BE2C (cell line): Measurements from ENCODE around the gene PLCXD1.
"Not testable (repeated sequence)": the region's sequence is repeated elsewhere in the genome, so short reads cannot be mapped to it uniquely, and the experiment has no call there.

Source experiments
- DNase-seq: peaks from one replicate; pipeline ENCODE4 v3.0.0-alpha.2; 2020
- H3K27me3 ChIP-seq: fragments of 250-450 bp; sonication (Bioruptor Pico); 2 replicates; pipeline ENCODE4 v1.5.1; 2020; ENCODE audit warnings: mild to moderate bottlenecking
- H3K36me3 ChIP-seq: fragments of 250-450 bp; sonication (Bioruptor Pico); 2 replicates; pipeline ENCODE4 v1.5.1; 2020; ENCODE audit warnings: mild to moderate bottlenecking
- H3K4me1 ChIP-seq: fragments of 250-450 bp; sonication (Bioruptor Pico); 2 replicates; pipeline ENCODE4 v1.5.1; 2020
- H3K4me3 ChIP-seq: 2 replicates; pipeline ENCODE4 v1.5.1; 2011; ENCODE audit warnings: low read depth, low read length
- H3K9me3 ChIP-seq: fragments of 250-450 bp; sonication (Bioruptor Pico); 2 replicates; pipeline ENCODE4 v1.5.1; 2020
- CTCF ChIP-seq: IDR thresholded peaks from 2 replicates; pipeline ENCODE4 v1.5.1; 2012; ENCODE audit warnings: mild to moderate bottlenecking, low read depth, low read length

Gene PLCXD1

DNA sequence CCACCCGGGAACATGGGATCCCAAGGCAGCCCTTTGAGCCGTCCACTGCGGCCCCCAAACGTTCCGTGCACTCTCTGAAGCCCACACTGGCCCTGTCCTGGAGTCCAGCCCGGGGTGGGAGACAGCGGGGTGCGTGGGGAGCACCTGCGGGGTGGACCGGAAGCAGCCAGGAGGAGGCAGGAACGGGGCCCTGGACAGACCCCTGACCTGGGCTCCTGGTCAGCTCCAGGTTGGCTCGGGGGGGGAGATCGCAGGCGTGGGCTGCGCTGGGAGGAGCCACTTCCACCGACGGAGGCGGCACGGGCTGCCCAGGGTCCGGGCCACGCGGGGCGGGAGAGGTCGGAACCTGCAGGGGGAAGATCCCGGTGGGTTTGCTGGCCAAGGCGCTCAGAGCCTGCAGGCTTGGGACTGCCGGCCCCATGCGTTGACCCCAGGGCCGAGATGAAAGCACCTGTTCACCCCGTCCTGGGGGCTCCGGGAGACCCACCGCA lies 5.7 kb upstream of the PLCXD1 start:
- TF ChIP-seq CTCF, result no peak
- Histone ChIP-seq H3K4me3 (no peak overlapping the region), H3K27me3 (peaks cover 4% of the 10 kb centered on the region; the same call in 1 of the 2 replicates), H3K9me3 (no peaks in the 10 kb centered on the region), H3K36me3 (no peaks in the 10 kb centered on the region), H3K4me1 (no peaks in the 10 kb centered on the region)
- no peak for DNase-seq

DNA sequence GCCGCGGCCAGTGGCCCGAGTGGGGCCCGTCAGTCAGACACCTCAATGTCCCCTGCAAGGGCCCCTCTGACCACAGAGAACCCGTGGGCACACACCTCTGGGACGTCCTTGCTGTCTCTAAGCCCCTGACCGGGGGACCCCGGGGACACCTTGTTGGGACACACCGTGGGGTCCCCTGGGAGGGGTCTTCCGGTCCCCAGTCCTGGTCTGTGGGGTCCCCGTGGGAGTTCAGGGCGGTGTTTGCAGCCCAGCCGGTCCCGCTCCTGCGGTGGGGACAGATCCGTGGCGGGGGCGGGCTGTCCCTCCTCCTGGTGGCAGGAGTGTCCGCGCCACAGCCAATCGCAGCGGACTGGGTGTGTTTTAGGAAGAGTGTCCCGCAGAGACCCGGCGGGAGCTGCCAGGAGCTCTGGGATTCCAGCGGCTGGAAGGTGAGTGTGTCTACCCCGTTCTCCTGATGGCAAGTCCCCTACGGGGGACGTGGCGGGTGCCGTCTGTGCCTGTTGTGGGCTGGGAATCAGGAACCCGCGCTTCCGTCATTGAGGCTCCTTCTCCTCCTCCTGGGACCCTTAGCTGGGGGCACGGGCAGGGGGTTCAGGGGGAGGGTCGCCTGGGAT lies 5.1 kb upstream of the PLCXD1 start:
- Histone ChIP-seq H3K9me3 (no peaks in the 10 kb centered on the region), H3K4me1 (no peaks in the 10 kb centered on the region), H3K36me3 (no peaks in the 10 kb centered on the region), H3K27me3 (peaks cover 4% of the 10 kb centered on the region; the same call in 1 of the 2 replicates), H3K4me3 (peak overlapping the region; percentile 37)
- TF ChIP-seq CTCF, result no peak
- peak; percentile 35 for DNase-seq

DNA sequence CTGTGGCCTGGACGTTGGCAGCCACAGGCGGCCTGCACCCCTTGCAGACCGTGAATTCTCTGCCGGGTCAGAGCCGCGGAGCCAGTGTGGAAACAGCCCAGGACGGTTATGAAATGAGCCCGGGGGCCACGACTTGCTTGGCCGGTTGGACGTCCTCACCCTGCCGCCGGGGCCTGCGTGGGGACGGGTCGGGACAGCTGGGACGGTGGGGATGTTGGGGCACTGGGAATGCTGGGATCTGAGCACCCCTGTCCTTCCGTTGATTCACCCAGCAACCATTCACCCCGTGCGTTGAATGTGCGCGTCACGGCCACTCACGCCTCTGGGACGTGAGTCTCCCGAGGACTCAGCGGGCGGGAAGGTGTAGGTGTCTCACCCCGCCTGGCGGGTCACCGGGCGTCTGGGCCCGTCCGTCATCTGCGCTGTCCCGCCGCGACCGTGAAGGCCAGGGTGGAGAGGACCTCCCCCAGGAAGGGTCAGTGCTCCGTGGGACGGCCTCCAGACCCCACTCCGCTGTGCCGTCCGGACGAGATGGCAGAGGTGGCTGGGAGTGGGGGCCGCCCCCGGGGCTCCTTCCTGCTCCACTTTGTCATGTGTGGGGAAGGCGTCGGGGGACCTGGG lies 4.5 kb upstream of the PLCXD1 start:
- H3K36me3 ChIP-seq, result no peaks in the 10 kb centered on the region
- DNase-seq, result no peak
- no peaks in the 10 kb centered on the region for H3K9me3 ChIP-seq
- H3K4me1 ChIP-seq, result no peaks in the 10 kb centered on the region
- peaks cover 4% of the 10 kb centered on the region; the same call in 1 of the 2 replicates for H3K27me3 ChIP-seq
- no peak for TF ChIP-seq CTCF
- peak overlapping the region; percentile 37 for H3K4me3 ChIP-seq

DNA sequence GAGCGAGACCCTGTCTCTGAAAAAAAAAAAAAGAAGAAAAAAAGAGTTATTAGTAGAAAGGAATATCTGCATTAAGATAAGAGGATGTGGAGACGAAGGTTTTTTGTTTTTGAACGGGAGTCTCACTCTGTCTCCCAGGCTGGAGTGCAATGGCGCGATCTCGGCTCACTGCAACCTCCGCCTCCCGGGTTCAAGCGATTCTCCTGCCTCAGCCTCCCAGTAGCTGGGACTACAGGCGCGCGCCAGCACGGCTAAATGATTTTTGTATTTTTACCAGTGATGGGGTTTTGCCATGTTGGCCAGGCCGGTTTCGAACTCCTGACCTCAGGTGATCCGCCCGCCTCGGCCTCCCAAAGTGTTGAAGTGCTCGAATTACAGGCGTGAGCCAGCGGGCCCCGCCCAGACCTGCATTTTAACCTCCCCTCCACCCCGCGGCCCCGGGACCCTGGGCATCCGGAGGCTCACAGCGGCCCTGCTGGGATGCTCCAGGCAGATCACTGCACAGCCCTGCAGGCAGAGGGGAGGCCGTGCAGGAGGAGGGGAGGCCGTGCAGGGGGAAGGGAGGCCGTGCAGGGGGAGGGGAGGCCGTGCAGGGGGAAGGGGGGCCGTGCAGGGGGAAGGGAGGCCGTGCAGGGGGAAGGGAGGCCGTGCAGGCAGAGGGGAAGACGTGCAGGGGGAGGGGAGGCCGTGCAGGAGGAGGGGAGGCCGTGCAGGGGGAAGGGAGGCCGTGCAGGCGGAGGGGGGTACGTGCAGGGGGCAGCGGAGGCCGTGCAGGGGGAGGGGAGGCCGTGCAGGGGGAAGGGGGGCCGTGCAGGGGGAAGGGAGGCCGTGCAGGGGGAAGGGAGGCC lies 1.2 kb upstream of the PLCXD1 start:
- not testable (repeated sequence) for H3K4me1 ChIP-seq, H3K27me3 ChIP-seq, H3K36me3 ChIP-seq, DNase-seq, H3K9me3 ChIP-seq, H3K4me3 ChIP-seq

DNA sequence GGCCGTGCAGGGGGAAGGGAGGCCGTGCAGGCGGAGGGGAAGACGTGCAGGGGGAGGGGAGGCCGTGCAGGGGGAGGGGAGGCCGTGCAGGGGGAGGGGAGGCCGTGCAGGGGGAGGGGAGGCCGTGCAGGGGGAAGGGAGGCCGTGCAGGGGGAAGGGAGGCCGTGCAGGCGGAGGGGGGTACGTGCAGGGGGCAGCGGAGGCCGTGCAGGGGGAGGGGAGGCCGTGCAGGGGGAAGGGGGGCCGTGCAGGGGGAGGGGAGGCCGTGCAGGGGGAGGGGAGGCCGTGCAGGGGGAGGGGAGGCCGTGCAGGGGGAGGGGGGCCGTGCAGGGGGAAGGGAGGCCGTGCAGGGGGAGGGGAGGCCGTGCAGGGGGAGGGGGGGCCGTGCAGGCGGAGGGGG lies 459 bp upstream of the PLCXD1 start:
- not testable (repeated sequence) for H3K27me3 ChIP-seq, H3K4me1 ChIP-seq, H3K36me3 ChIP-seq, DNase-seq, H3K9me3 ChIP-seq, H3K4me3 ChIP-seq

GRCh38 chrX:282000-282681 lies 960 bp downstream of the PLCXD1 start:
- not testable (repeated sequence) for DNase-seq, H3K27me3 ChIP-seq, H3K36me3 ChIP-seq, H3K4me1 ChIP-seq, H3K9me3 ChIP-seq
- H3K4me3 ChIP-seq, result peak overlapping the region; percentile 41; the same call in 1 of the 2 replicates

DNA sequence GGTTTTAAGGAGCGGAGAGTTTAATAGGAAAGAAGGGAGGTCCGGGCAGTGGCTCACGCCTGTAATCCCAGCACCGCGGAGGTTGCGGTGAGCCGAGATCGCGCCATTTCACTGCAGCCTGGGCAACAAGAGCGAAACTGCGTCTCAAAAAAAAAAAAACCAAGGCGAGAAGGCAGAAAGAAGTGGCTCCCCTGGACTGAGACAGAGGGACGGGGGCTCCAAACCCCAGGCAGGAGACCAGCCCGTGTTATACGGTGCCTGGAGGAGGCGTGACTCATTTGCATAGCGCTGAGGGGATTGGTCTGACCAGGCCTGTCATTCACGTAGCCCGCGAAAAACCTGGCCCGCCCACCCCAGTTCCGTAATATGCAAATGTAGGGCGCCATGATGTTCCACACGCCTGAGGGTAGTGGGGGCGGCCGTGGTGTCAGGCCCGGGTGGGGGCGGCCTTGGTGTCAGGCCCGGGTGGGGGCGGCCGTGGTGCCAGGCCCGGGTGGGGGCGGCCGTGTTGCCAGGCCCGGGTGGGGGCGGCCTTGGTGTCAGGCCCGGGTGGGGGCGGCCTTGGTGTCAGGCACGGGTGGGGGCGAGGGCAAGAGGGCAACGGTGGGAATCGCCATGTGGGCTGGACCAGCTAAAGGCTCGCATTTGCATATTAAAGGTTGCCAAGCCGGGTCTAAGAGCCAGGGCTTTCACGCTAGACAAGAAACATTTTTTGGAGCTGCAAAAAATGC lies 2.1 kb downstream of the PLCXD1 start:
- peak; percentile 86 for DNase-seq
- no peaks in the 10 kb centered on the region for H3K36me3 ChIP-seq
- peak overlapping the region; percentile 52 for H3K4me3 ChIP-seq
- no peaks in the 10 kb centered on the region for H3K4me1 ChIP-seq
- TF ChIP-seq CTCF, result no peak
- H3K27me3 ChIP-seq, result no peaks in the 10 kb centered on the region
- H3K9me3 ChIP-seq, result no peaks in the 10 kb centered on the region
